Memory B cell (primary cell): ENCODE measurements around the gene UPF2.

Experiments
- ATAC-seq: fragments of 150-1000 bp; cut with Tn5 transposase; 2 replicates; pipeline ENCODE4 v1.10.0; 2021; ENCODE audit warnings: low read depth, mild to moderate bottlenecking, moderate library complexity
- DNase-seq, 2 donors: peaks; one replicate each; pipeline ENCODE4 v3.0.0; 2022; ENCODE audit warnings: low spot score in 2 of 2
- H3K27ac Mint-ChIP-seq: one replicate; pipeline ENCODE4 v1.8.0; 2022; ENCODE audit warnings: mild to moderate bottlenecking, moderate library complexity, mixed read lengths
- H3K27me3 Mint-ChIP-seq: one replicate; pipeline ENCODE4 v1.8.0; 2022; ENCODE audit warnings: mixed read lengths
- H3K36me3 Mint-ChIP-seq: one replicate; pipeline ENCODE4 v1.8.0; 2022; ENCODE audit warnings: mild to moderate bottlenecking, mixed read lengths
- H3K4me1 Mint-ChIP-seq: one replicate; pipeline ENCODE4 v1.8.0; 2022; ENCODE audit warnings: mixed read lengths
- H3K4me3 Mint-ChIP-seq: one replicate; pipeline ENCODE4 v1.8.0; 2022; ENCODE audit warnings: mild to moderate bottlenecking, moderate library complexity, mixed read lengths
- H3K9me3 Mint-ChIP-seq: one replicate; pipeline ENCODE4 v1.8.0; 2022; ENCODE audit warnings: mixed read lengths

The UPF2 gene

GRCh38 chr10:11874568-11875493 is 167.8 kb downstream of the UPF2 start:
- no peak for ATAC-seq
- Mint-ChIP-seq H3K27me3 (peaks cover 12% of the 10 kb centered on the region), H3K9me3 (no peaks in the 10 kb centered on the region), H3K36me3 (no peaks in the 10 kb centered on the region), H3K4me1 (peaks cover 3% of the 10 kb centered on the region), H3K27ac (no peak overlapping the region), H3K4me3 (no peak overlapping the region)
- DNase-seq: no peak

GRCh38 chr10:11871466-11871865 is 171.1 kb downstream of the UPF2 start:
- Mint-ChIP-seq H3K4me3 (no peak overlapping the region), H3K27me3 (peaks cover 4% of the 10 kb centered on the region), H3K4me1 (peaks cover 3% of the 10 kb centered on the region), H3K36me3 (no peaks in the 10 kb centered on the region), H3K27ac (no peak overlapping the region), H3K9me3 (no peaks in the 10 kb centered on the region)
- DNase-seq: no peak
- no peak for ATAC-seq

- ATAC-seq (no peak), DNase-seq (no peak)
- Mint-ChIP-seq H3K36me3 (no peaks in the 10 kb centered on the region), H3K4me3 (no peak overlapping the region), H3K9me3 (no peaks in the 10 kb centered on the region), H3K27me3 (peaks cover 4% of the 10 kb centered on the region), H3K4me1 (peaks cover 3% of the 10 kb centered on the region), H3K27ac (no peak overlapping the region)
Observed at GRCh38 chr10:11870900-11871400, 171.7 kb downstream of the UPF2 start.

DNA sequence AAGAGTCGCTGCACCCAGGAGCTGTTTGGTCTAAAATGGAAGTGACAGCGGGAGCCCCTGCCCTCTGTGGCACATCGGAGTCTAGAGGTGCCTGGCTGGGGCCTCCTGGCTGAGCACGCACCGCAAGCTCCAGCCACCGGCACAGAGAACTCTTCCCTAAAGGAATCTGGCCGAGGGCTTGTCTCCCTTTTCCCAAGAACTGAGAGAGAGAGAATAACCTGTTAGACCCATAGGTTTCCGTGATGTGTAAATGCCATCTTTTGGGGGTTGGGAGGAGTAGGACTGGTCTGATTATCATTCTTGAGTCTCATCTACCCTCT is 172.2 kb downstream of the UPF2 start:
- Mint-ChIP-seq H3K36me3 (no peaks in the 10 kb centered on the region), H3K4me3 (no peak overlapping the region), H3K27me3 (peaks cover 4% of the 10 kb centered on the region), H3K4me1 (peaks cover 3% of the 10 kb centered on the region), H3K9me3 (no peaks in the 10 kb centered on the region), H3K27ac (no peak overlapping the region)
- DNase-seq: no peak
- ATAC-seq: no peak
